Retinal pigment epithelial cell (primary cell): ENCODE data around the gene DLGAP4.

Source experiments
- DNase-seq: peaks from one replicate; pipeline ENCODE4 v3.0.0-alpha.2; 2010; ENCODE audit warnings: low read depth
- H3K4me3 ChIP-seq: 2 replicates; pipeline ENCODE4 v1.5.1; 2011; ENCODE audit warnings: mild to moderate bottlenecking, low read length, control low read depth, moderate library complexity
- TF ChIP-seq, protein P1 (sequence below): conservative IDR thresholded peaks from 2 replicates; pipeline ENCODE4 v1.5.1; 2011; ENCODE audit warnings: low read depth, low read length, control low read depth, inconsistent platforms

DLGAP4 gene

DNA sequence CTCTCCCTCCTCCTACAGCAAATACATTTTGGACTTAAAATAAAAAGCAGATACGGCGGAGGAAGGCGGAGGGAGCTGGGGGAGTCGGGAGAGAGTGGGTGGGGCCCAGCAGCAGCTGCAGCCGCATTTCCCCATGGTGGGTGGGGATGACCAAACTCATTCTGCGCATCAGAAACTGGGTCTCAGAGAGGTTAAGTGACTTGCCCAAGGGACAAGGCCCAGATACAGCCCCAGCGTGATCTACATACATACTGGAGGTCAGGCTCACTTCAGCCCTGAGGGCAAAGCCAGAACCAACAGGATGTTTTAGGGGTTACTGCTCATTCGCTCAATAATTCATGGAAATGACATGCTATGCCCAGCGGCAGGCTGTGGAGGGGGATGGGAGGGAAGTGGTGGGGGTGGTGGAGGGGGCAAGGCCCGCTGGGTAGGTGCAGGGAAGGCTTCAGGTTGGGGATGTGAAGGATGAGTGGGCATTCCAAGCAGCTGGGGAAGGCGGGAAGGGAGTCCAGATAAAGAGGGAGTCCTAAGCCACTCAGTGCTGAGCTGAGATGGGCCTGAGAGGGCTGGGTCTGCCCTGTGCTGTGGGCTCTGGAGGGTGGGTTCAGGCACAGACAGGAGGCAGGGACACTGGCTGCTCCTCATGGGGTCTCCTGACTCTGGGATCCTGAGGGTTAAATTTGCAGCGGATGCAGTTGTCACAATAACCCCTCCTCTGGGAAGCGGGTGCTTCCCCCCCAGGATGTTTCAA, 31.0 kb downstream of the DLGAP4 start:
- TF ChIP-seq, protein P1, sequence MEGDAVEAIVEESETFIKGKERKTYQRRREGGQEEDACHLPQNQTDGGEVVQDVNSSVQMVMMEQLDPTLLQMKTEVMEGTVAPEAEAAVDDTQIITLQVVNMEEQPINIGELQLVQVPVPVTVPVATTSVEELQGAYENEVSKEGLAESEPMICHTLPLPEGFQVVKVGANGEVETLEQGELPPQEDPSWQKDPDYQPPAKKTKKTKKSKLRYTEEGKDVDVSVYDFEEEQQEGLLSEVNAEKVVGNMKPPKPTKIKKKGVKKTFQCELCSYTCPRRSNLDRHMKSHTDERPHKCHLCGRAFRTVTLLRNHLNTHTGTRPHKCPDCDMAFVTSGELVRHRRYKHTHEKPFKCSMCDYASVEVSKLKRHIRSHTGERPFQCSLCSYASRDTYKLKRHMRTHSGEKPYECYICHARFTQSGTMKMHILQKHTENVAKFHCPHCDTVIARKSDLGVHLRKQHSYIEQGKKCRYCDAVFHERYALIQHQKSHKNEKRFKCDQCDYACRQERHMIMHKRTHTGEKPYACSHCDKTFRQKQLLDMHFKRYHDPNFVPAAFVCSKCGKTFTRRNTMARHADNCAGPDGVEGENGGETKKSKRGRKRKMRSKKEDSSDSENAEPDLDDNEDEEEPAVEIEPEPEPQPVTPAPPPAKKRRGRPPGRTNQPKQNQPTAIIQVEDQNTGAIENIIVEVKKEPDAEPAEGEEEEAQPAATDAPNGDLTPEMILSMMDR: no peak
- no peak overlapping the region for H3K4me3 ChIP-seq
- DNase-seq: no peak

DNA sequence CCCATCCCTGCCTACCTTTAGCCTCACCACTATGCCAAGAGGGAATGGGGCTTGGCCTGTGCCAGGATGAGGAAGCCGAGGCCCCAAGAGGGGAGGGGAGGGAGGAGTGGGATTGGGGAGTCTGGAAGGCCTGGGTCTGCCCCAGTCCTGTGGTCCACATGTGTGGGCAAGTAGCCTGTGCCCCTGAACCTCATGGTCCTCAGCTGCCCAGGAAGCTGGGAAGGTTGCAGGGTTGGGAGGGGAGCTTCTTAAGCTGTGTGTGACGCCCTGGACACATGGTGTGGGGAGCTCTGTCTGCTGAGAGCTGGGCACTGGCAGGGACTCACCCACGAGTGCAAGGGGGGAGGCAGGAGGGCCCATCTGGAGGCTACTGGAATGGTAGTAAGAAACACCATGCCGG, 31.7 kb downstream of the DLGAP4 start:
- TF ChIP-seq, protein P1: no peak
- no peak for DNase-seq
- H3K4me3 ChIP-seq: no peak overlapping the region

DNA sequence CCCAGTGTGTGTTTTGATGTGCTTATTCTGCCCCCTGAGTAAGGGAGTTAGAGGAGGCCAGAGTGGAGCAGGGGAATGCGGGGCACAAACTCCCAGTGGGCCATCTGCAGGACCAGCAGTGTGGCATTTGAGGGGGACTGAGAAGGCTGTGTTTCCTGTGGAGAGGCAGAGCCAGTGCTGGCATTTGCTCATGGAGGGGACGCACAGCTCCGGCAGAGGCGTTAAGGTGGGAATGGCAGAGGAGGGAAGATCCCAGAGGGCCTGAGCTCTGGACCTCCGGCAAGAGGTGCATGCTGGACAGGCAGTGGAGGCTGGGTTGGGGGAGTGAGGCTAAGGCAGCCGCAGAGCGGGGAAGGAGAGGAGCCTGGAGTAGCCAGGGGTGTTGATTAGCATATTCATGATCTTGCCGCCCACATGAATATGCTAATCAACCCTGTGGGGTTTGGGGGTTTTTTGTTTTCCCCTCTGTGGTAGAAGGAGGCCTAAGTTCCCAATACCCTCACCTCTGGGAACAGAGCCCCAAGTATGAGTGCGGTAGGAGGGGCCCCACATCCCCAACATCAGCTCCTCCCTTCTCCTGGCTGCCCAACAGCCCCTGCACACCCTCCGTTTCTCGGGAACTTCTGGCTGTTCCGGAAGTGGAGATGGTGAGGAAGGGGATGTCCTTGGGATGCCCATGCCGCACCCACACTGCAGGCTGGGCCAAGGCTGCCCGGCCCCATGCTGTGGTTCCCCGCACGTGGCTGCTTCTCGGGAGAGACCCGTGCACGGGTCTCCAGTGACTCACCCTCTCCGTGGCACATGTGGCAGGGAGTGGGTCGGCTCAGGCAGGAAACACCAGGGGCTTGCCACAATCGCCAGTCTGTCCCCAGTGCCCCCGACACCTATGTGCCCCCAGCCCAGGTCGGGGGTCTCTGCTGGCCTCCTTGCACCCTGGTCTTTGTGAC, 33.8 kb downstream of the DLGAP4 start:
- TF ChIP-seq, protein P1: no peak
- no peak overlapping the region for H3K4me3 ChIP-seq
- no peak for DNase-seq

DNA sequence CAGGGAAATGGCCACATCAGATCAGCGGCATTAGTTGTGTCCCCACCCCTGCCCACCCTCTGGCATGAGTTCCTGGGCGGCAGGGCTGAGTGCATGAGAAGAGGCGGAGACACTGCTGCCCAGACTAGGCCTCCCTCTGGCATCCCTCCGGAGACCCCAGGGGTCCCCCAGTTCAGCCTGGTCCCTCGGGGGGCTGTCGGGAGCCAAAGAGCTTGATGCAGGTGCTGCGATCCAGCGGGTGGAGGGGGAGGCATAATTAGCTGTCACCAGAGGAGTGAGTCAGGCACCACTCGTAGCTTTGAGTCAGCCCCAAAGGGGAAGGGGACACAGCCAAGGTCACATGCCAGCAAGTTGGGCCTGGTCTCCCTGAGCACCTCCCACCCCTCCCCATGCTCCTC, 34.5 kb downstream of the DLGAP4 start:
- DNase-seq: no peak
- TF ChIP-seq, protein P1: no peak
- H3K4me3 ChIP-seq: no peak overlapping the region

DNA sequence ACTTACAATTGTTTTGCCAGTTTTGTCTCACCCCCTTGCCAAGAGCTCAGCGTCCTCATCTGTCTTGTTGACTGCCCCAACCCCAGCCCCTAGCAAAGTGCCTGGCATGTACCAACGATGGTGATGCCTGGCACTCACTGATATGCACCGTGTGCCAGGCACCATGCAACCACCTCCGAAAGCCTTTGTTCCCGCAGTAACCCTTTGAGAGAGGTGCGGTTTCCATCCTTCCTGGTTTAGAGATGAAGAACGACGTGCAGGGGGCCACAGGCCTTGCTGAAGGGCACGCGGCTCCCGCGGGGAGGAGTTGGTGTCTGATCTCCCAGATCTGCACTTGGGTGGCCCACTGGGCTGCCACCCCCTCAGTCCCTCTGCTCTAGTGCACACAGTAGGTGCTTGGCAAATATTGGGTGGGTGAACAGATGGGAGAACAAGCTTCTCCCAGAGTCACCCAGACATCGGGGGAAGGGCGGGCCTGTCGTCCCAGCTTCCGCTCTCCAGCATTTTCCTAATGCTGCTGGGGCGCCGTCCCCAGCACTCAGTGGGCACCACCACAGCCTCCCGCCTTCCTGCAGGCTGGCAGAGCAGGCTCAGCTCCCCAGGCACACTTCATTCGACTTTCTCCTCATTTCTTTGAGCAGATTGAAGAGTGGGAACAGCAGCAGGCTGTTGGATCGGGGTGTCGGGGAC, 35.3 kb downstream of the DLGAP4 start:
- H3K4me3 ChIP-seq: no peak overlapping the region
- no peak for DNase-seq
- TF ChIP-seq, protein P1: no peak

DNA sequence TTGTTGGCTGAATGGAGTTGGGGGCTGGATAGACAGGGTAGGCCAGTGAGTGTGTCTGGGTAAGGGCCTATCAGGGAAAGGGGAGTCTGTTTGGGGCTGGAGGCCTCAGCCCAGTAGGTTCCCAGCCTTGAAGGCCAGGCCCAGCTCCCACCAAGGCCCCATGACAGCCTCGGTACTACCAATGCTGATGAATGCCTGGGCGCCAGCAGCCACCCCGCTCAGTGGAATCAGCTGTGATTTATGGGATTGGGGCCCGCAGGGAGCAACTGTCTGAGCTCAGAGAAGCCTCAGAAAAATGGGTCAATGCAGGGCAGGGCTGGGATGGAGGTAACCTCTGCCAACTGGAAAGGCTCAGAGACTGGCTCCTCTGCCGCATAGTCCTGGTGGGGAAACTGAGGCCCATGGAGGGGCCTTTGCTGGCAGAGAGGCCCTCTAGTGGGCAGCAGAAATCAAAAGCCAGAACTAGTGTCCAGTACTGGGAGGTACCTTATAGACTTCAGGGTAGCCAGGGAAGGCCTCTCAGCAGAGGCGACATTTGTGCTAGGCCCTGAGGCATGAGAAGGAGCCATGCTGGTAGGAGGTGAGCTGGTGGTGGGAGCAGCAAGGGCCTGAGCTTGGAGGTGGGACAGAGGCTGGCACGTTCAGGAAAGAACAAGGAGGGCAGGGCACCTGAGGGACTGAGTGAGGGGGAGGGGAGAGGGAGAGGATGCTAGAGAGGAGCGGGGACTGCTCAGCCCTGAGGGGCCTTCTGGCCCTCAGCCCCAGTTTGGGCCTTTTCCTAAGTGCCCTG, 36.4 kb downstream of the DLGAP4 start:
- TF ChIP-seq, protein P1: no peak
- H3K4me3 ChIP-seq: no peak overlapping the region
- no peak for DNase-seq
